Measurements from ENCODE around the gene ZNF621.

The ZNF621 gene

GRCh38 chr3:40497288-40497687 is 27.5 kb upstream of the ZNF621 start:
- POLR2A ChIA-PET = no interaction called here
- CTCF ChIA-PET = interaction anchor here (1.4 kb wide), 1 partner anchor 9 kb away, joined by 4 read pairs; the partner anchor contains the start of gene ZNF620
- no peak for DNase-seq (ENCODE audit: extremely low spot score)
- no peak for TF ChIP-seq CTCF (IDR thresholded peaks at IDR 0.05; ENCODE audit: control extremely low read depth, extremely low read depth, low read depth, missing control alignments)

DNA sequence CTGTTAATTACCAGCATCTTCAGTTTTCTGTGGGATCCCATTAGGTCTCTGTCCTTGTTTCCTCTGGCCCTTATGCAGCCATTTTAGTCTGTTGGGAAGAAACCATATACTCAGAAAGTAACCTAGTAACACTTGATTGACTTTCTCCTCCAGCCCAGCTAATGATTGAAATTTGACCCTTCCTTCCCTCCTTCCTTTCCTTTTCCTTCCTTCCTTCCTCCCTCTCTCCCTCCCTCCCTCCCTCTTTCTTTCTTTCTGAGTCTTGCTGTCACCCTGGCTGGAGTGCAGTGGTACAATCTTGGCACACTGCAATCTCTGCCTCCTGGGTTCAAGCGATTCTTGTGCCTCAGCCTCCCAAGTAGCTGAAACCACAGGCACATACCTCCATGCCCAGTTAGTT is 24.8 kb upstream of the ZNF621 start:
- POLR2A ChIA-PET = no interaction called here
- TF ChIP-seq CTCF (IDR thresholded peaks at IDR 0.05; ENCODE audit: control extremely low read depth, extremely low read depth, low read depth, missing control alignments) = no peak
- DNase-seq (ENCODE audit: extremely low spot score) = no peak
- CTCF ChIA-PET = no interaction called here

GRCh38 chr3:40502034-40502433 is 22.7 kb upstream of the ZNF621 start:
- no peak for TF ChIP-seq CTCF (IDR thresholded peaks at IDR 0.05; ENCODE audit: control extremely low read depth, extremely low read depth, low read depth, missing control alignments)
- no peak for DNase-seq (ENCODE audit: extremely low spot score)
- ChIA-PET CTCF (interaction anchor here (1.2 kb wide), 2 partner anchors 18 to 78 kb away, joined by 3 read pairs; no protein-coding TSS in a partner anchor), POLR2A (no interaction called here)

DNA sequence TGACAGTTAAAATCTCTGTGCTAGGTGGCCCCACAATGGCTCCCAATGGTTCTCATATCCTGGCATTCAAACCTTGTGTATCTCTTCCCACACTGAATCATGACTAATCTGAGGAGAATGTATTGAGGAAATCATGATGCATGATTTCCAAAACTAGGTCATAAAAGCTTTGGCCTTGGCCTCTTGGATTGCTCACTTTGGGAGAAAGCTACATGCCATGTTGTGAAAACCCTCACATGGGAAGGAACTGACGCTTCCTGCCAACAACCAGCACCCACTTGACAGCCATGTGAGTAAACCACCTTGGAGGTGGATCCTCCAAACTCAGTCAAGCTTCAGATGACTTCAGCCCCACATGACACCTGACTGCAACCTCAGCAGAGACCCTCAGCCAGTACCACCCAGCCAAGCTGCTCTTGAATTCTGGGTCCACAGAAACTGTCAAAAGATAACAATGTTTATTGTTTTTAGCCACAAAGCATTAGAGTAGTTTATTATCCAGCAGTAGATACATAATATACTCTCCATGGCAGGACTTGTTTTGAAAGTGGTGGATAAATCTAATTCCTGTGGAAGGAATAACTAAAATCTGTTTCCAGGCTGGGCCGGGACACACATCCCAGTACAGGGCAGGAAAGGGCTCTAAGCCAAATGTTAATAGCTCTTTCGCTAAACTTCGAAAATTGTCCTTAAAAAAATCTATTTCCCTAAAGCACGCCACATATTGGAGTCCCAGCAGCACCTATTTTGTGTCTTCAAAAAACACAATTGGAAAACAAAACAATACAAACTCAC is 19.9 kb upstream of the ZNF621 start:
- no peak for TF ChIP-seq CTCF (IDR thresholded peaks at IDR 0.05; ENCODE audit: control extremely low read depth, extremely low read depth, low read depth, missing control alignments)
- DNase-seq (ENCODE audit: extremely low spot score) = no peak
- CTCF ChIA-PET = interaction anchor here (0.8 to 2.5 kb wide), 12 partner anchors 10 to 313 kb away, joined by 3 to 12 read pairs (median 4); partner anchors contain the start of gene ZNF621
- POLR2A ChIA-PET = no interaction called here

- DNase-seq (ENCODE audit: extremely low spot score) = peak; percentile 64
These were observed 18.9 kb upstream of the ZNF621 start, which contains the start of gene ZNF620 for GRCh38 chr3:40505599-40506462. TSS of gene ZNF620 (plus strand) at chr3:40506039. CDS start at chr3:40506353, 314 bp downstream.

More at GRCh38 chr3:40505599-40506462, 18.9 kb upstream of the ZNF621 start, which contains the start of gene ZNF620:
- ChIA-PET CTCF (interaction anchor here (0.7 to 2.5 kb wide), 14 partner anchors 9 to 314 kb away, joined by 3 to 12 read pairs (median 4); partner anchors contain the start of gene ZNF621), POLR2A (no interaction called here)
- TF ChIP-seq CTCF (IDR thresholded peaks at IDR 0.05; ENCODE audit: control extremely low read depth, extremely low read depth, low read depth, missing control alignments) = peak; percentile 53
